IPS-18c (cell line): ENCODE data around the gene ZNHIT6.
"Not testable (repeated sequence)": the region's sequence is repeated elsewhere in the genome, so short reads cannot be mapped to it uniquely, and the experiment has no call there.

Experiments used
- H3K4me3 ChIP-seq: 2 replicates; pipeline ENCODE4 v1.7.0; 2013; ENCODE audit warnings: low read depth, mild to moderate bottlenecking, low read length, moderate library complexity; ENCODE audit not compliant: insufficient read depth
- H3K9me3 ChIP-seq: one replicate; pipeline ENCODE4 v1.6.1; 2013; ENCODE audit warnings: mild to moderate bottlenecking, low read length, moderate library complexity; ENCODE audit not compliant: control insufficient read depth, insufficient read depth

ZNHIT6 gene

DNA sequence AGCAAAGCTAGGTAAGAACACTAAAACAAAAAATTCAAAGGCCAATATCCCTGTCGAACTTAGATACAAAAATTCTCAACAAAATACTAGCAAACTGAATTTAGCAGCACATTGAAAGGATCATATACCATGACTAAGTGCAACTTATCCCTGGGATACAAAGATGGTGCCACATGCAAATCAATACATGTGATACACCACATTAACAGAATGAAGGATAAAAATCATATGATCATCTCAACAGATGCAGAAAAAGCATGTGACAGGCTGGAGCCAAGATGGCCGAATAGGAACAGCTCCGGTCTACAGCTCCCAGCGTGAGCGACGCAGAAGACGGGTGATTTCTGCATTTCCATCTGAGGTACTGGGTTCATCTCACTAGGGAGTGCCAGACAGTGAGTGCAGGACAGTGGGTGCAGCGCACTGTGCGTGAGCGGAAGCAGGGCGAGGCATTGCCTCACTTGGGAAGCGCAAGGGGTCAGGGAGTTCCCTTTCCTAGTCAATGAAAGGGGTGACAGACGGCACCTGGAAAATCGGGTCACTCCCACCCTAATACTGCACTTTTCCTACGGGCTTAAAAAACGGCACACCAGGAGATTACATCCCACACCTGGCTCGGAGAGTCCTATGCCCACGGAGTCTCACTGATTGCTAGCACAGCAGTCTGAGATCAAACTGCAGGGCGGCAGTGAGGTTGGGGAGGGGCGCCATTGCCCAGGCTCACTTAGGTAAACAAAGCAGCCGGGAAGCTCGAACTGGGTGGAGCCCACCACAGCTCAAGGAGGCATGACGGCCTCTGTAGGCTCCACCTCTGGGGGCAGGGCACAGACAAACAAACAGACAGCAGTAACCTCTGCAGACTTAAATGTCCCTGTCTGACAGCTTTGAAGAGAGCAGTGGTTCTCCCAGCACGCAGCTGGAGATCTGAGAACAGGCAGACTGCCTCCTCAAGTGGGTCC lies 66.4 kb downstream of the ZNHIT6 start:
- H3K4me3 ChIP-seq, H3K9me3 ChIP-seq: not testable (repeated sequence)

DNA sequence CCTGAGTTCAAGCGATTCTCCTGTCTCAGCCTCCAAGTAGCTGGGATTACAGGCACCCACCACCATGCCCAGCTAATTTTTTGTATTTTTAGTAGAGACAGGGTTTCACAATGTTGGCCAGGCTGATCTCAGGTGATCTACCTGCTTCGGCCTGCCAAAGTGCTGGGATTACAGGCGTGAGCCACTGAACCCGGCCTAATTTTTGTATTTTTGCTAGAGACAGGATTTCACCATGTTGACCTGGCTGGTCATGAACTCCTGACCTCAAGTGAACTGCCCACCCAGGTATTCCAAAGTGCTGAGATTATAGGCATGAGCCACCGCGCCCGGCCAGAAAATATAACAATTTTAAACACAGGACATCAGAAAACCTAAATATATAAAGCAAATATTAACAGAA lies 68.3 kb downstream of the ZNHIT6 start:
- H3K9me3 ChIP-seq = not testable (repeated sequence)

DNA sequence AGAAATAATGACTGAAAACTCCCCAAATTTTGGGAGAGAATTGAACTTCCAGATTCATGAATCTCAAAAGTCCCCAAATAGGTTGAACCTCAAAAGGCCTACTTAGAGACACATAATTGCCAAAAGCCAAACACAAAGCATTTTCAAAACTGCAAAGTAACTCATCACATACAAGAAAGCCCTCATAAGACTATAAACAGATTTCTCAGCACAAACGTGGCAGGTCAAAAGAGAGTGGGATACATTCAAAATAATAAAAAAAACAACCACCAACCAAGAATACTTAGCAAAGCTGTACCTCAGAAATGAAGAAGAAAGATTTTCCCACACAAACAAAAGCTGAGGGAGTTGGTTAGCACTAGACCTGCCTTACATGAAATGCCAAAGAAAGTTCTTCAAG lies 69.8 kb downstream of the ZNHIT6 start:
- no peaks in the 10 kb centered on the region for H3K9me3 ChIP-seq
- H3K4me3 ChIP-seq = no peak overlapping the region

More for the DNA sequence above, 68.3 kb downstream of the ZNHIT6 start:
- H3K4me3 ChIP-seq = not testable (repeated sequence)

DNA sequence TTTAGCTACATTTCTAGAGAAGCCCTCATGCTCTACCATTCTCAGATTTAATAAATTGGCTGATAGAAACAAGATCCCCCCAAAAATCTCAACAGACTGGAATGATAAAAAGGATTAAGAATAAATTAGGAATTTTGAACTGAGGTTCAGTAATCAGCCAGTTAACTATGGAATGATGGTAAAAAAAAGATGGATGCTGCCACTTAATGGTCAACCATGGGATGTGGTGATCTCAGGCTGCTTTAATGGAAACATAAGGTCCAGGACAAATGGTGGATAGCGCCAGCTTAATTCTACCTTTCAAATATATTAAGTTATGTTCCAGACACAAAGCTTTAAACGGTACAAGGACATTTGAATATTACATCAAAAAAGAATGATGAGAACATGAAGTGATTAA lies 77.7 kb downstream of the ZNHIT6 start:
- no peak overlapping the region for H3K4me3 ChIP-seq

DNA sequence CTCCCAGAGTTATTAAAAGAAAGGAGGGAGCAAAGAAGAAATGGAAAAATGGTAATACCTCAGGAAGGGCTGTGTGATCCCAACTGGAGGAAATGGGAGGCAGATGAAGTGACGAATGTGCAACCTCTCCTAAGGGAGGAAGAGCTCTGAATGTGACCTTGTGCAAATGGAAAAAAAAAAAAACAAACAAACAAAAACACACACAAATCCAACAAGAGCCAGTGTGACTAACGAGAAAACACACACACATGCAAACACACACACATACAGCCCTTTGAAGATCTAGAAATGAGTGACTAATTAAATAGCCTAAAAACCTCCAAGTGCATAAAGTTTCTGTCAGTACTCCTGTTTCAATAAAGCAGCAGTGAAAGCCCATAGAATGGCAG lies 78.7 kb downstream of the ZNHIT6 start:
- Histone ChIP-seq H3K4me3 (no peak overlapping the region), H3K9me3 (no peaks in the 10 kb centered on the region)

More for the DNA sequence above, 77.7 kb downstream of the ZNHIT6 start:
- no peaks in the 10 kb centered on the region for H3K9me3 ChIP-seq

DNA sequence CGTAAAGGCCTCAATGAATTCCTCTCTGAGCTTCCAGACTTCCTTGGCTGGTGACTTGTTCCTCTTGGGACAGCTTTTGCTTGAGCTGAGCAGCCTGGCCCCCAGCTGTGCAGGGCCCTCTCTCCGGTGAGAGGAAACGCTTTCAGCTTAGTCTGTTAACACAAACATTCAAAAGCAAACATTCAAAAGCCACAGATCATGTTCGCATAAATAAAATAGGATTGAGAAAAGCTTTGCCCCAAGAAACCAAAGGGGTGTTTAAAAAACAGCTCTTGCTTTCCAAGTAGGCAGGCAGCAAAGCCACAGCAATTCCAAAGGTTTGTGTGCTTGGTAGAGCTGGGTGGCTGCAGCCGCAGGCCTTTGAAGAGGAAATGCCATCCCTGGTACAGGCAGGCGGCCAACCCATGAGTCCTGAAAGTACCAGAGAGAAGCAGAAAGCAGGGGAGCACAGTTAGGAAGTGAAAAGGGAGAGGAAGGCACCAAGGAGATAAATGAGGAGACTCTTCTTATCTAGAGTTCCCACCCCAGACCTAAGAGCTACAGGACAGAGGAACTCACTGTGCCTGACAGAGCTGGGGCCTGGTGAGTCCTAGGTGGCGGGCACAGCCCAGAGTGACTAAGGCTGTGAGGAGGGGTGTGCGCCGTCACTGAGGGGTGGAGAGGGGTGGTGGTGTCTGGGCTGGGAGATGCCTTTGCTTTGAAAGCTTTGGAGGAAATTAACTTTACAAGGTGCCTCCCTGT lies 79.3 kb downstream of the ZNHIT6 start:
- no peaks in the 10 kb centered on the region for H3K9me3 ChIP-seq
- no peak overlapping the region for H3K4me3 ChIP-seq

DNA sequence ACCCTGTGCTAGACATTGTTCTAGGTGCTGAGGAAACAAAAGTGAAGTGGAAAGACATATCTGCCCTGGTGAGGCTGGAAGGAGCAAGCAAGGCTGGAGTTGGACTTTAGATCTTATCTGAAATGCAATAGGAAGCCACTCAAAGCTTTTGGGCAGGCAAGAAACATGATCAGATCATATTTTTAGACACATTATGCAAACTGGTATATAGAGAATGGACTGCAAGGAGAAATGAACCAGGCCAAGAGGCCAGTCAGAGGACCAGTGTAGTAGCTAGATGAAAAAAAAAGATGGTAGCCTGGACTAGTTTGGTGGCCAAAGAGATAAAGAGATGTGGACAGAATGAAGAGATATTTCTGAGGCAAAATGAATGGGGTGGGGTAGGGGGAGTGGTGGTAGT lies 81.4 kb downstream of the ZNHIT6 start:
- peaks cover 6% of the 10 kb centered on the region for H3K9me3 ChIP-seq
- H3K4me3 ChIP-seq = no peak overlapping the region

DNA sequence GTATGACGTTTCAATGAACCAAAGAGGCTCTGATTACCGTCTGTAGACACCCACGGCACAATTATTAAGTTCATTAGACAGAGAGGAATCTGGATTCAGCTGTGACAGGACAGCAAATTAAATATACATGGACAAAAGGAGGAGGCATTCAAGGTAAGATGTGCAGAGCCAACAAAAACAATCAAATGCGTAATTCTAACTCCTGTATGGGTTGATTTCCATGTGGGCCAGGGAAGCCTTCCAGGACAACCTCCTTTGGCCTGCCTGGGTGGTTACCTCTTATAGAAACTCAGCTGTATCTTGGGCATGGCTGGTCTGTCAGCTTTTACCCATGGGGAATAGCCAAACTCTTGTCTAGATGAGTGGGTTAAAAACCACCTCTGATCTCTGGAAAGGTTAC lies 83.9 kb downstream of the ZNHIT6 start:
- Histone ChIP-seq H3K4me3 (no peak overlapping the region), H3K9me3 (peaks cover 6% of the 10 kb centered on the region)

DNA sequence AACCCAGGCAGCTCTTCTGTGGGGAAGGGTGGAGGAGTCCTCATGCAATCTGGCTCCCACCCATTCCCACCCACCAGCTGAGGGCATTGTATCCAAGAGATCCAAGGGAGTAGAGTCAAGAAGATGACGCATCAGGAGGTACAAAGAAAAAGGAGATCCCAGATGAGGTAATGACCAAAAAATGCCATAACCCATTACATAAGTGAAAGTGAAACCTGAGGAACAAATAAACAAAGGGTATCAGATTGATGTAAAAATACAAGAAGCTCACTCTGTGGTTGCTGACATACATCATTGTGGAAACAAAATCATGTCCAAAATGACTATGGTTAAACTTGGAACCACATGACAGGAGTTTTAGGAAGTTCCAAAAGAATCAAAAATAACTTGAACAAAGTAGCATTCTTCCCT lies 85.2 kb downstream of the ZNHIT6 start:
- no peak overlapping the region for H3K4me3 ChIP-seq

DNA sequence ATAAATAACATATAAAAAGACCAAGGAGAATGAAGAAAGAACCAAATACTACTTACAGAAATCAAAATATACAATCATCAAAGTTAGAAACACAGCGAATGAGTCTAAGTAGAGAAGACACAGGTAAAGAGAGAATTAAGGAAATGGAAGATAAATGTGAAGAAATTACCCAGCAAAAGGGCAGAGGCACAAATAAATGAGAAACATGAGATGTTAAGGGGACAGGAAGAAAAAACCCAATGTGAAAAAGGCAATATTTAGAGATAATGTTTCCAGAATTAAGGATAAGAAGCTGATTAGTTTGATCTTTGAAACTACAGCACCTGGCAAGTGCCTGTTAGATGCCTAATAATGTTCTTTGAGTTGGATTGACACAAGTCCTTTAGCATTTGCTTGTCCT lies 86.8 kb downstream of the ZNHIT6 start:
- Histone ChIP-seq H3K9me3 (peaks cover 6% of the 10 kb centered on the region), H3K4me3 (no peak overlapping the region)

More for the DNA sequence above, 85.2 kb downstream of the ZNHIT6 start:
- peaks cover 6% of the 10 kb centered on the region for H3K9me3 ChIP-seq

DNA sequence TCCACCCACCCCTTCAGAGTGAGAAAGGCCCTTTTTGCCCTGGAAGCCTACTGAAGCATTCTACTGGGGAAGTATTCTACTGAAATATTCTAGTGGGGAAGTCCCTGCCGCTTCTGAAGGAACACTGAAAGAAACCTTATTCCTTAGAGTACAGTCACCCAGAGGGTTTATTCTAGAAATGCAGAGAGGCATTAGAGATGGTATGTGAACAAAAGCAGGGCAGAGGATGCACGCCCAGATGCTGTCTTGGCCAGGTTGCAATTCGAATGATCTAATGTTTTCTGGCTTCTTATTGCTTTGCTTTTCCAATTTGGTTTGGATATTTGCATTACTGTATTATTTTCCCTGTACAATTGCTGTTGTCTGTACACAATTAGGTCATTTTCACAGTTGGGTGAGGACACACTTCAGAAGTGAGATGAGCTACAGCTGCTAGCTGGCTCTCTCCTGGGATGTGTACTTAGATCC lies 90.6 kb downstream of the ZNHIT6 start:
- Histone ChIP-seq H3K9me3 (peaks cover 2% of the 10 kb centered on the region), H3K4me3 (no peak overlapping the region)

DNA sequence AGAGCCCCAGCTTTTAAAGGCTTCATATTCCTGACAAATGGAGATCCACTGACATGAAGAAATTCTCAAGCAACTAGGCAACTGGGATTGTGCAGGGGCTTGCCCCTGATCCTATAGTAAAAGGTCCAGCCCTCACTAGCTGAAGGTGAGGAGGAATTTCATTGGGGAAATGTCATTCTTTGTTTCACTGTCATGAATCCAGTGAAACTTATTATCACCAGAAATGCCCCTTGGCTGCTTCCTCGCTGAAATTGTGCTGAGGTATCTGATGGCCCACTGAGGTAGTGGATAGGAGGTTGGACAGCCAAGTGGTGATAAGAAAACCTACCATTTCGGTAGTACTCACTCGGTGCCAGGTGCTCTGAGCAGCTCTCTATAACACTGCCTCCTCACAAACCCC lies 91.5 kb downstream of the ZNHIT6 start:
- H3K9me3 ChIP-seq = no peaks in the 10 kb centered on the region
- H3K4me3 ChIP-seq = no peak overlapping the region

DNA sequence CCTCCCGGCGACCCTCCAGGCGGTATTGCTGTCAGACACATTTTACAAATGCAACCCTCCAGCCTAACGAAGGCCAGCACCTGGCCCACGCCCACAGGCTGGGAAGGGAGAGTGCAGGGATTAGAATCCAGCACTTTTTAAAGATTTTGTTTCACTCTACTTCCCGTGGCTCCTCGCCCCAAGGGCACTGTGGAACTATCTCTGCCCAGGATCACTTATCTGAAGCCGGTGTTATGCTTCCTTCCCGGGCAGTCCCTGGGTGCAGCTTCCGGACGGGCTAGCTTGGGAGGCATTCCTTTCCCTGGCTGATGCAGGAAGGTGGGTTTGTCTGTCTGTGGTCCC lies 91.9 kb downstream of the ZNHIT6 start:
- no peak overlapping the region for H3K4me3 ChIP-seq
- no peaks in the 10 kb centered on the region for H3K9me3 ChIP-seq

DNA sequence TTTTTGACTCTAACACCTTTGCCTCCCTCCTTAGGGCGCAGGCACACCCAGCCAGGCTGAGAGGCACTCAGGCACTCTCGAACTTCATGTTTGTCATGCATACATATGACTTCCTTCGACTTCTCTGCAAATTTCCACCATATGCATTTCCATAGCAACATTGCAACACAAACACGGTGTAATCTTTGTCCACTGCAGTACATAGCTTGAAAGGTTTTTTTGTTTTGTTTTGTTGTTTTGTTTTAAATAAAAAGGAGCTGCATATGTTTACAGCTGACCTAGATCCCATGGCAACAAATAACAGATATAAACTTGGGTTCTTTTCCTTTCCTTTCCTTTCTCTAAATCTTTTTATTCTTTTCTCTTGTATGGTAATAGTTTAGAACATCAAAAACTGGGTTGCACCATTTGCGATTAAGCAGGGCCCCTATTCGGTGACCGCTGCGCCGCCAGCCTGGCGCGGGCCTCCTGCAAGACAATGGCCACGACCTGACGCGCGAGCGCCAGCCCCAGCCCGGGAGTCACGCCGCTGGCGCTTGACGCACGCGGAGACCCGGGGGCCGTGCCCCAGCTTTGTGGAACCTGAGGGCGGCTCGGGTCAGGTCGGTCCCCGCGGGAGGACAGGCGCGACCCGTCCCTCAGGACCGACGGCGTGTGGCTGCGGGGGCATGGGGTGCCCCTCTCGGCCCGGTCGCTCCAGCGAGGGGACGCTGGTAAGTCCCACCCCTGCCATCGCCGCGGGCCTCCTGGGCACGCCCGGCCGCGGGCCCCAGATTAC lies 92.5 kb downstream of the ZNHIT6 start:
- no peaks in the 10 kb centered on the region for H3K9me3 ChIP-seq
- H3K4me3 ChIP-seq = no peak overlapping the region

DNA sequence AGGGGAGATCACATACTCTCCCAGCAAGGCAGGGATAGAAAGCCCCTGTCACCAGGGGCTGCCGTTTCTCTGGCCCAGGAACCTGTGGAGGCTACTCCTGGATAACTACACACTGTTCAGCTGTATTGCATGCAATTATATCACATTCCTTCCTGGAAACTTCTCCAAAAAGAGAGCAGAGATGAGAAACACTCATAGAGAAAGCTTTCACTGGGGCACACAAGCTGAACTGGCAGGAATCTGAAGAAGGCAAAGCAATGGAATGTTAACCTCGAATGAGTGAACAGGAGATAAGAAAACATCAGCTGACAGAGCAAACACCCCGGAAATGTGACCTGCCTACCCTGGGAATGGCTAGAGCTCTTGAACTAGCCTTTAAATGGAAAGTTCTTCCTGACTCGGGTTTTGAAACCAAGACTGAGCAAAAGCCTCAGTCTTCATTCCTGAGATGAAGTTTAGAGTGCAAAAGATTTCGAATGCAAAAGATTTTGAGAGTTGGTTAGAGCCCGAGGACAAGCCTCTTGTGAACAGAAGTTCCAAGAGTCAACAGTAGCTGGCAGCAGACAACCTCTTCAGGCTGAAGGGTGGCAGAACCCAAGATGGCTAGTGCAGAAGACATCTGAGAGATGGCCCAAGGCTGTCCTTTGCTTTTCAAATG lies 95.4 kb downstream of the ZNHIT6 start:
- no peaks in the 10 kb centered on the region for H3K9me3 ChIP-seq
- H3K4me3 ChIP-seq = no peak overlapping the region

DNA sequence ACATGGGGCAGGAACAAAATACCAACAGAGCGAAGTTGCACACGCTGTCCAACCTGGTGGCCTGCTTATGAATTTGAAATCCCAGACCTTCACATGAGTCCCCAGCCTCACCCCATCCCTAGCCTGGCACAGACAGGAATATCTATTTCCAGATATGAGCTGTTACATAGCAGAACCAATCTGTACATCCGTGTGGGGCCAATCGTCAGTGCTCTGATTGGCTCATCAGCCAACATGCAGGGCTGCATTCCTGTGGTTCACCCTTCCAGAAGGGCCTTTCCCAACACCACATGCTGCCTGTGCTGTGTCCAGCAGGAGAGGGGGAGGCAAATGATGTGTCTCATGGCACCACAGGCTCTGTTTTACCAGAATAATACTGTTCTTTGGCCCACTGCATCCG lies 96.4 kb downstream of the ZNHIT6 start:
- H3K4me3 ChIP-seq = no peak overlapping the region
- H3K9me3 ChIP-seq = no peaks in the 10 kb centered on the region

DNA sequence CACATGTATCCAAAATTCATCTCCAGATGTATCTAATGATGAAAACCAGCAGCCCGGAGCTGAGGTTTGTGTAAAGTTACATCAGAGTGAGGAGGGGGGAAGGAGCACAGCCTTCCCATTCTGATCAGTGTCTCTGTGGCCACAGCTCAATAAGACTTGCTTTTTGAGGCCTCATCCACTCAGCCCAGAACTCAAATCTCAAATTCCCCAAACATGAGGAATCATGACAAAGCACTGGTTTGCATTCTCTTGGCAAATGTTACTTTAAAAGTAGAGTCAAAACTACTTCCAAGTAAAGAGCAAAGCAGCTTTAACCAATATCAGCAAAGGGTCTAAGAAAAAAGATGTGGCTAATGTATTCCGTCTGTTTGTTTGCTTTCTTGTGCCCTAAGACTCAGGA lies 96.8 kb downstream of the ZNHIT6 start:
- no peak overlapping the region for H3K4me3 ChIP-seq
- no peaks in the 10 kb centered on the region for H3K9me3 ChIP-seq
